ENCODE results near the gene HDGFL3. TPM values are rescaled to one million over a fixed set of nuclear protein-coding genes. Genes with fewer than 3 reads are reported as not detected.
A peak's percentile ranks its signal among the peaks of the same experiment; 100 is the strongest.

The HDGFL3 gene
- total and polyA plus RNA-seq, 10 of the 15 experiments (the other 5 are each of a cell fraction or from before 2014, with no cell fraction given), result 5.6 to 40.6 (median 15.8) TPM

DNA sequence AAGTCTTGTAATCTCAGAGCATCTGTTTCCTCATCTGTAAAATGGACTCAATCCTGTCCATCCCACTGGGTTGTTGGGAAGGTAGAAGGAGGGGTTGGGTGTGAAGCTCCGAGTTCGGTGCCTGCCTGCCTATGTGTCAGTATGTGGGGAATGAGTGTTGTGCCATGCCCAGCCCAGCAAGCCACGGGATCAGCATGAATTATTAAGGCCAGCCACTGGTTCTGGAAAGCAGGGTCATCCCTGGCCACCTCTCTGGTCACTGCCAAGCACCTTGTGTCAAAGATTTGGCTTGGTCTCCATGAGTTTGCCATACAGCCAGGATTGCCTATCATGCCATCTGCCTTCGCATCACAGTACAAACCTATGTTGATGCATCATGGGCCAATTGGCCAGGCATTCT, 88.7 kb downstream of the HDGFL3 start:
- ChIA-PET POLR2A (no interaction called here), RAD21 (ENCODE audit: unreplicated experiment) (no interaction called here), CTCF (no interaction called here), SMC1A (ENCODE audit: uncharacterized antibody, unreplicated experiment) (no interaction called here)
- no peak overlapping the region for H3K27ac ChIP-seq (ENCODE audit: control insufficient read depth, insufficient read depth)
- no peak overlapping the region for H3K4me2 ChIP-seq (ENCODE audit: control insufficient read depth, insufficient read depth)
- no peak for ATAC-seq
- H4K20me1 ChIP-seq (ENCODE audit: control insufficient read depth, insufficient read depth), result no peaks in the 10 kb centered on the region
- H3K9me3 ChIP-seq (replicated peaks; ENCODE audit: control insufficient read depth, insufficient read depth, low read length), result no peaks in the 10 kb centered on the region
- no peak overlapping the region for H3K4me3 ChIP-seq
- 74% methylated on average over 4 of the region's 4 CpGs for WGBS (ENCODE audit: insufficient coverage, insufficient replicate concordance, low lambda C conversion rate, missing lambda C conversion rate)
- BruUV-seq (replicated peaks), result no TSS peak
- H2AFZ ChIP-seq (ENCODE audit: control insufficient read depth, low read depth, low read length), result no peak overlapping the region
- no peaks in the 10 kb centered on the region for H3K79me2 ChIP-seq (ENCODE audit: control insufficient read depth, insufficient read depth, low read length)
- H3K4me1 ChIP-seq (ENCODE audit: control insufficient read depth, insufficient read depth, low read length), result peaks cover 13% of the 10 kb centered on the region
- DNase-seq (ENCODE audit: low read depth, low spot score), result no peak
- intact Hi-C loops (cut with micrococcal nuclease; ENCODE audit: unreplicated experiment) (loop anchor here (5.0 kb wide), 1 partner anchor 78 kb away; no protein-coding TSS in a partner anchor), in situ Hi-C loops (cut with MboI) (no loop called here)
- H3K27me3 ChIP-seq (replicated peaks in 1 of 2; ENCODE audit: control insufficient read depth in 2 of 2, insufficient read depth in 2 of 2, low read length in 1 of 2), result no peaks in the 10 kb centered on the region
- no peaks in the 10 kb centered on the region for H3K36me3 ChIP-seq (ENCODE audit: control insufficient read depth in 2 of 2, insufficient read depth in 2 of 2, low read length in 1 of 2)
- no peak for FAIRE-seq
- H3K9ac ChIP-seq (ENCODE audit: control insufficient read depth, insufficient read depth, low read length), result no peak overlapping the region
- TF ChIP-seq SP1 (IDR thresholded peaks at IDR 0.05; ENCODE audit: low read depth, low read length), result no peak
- TF ChIP-seq SIX5 (IDR thresholded peaks at IDR 0.05; ENCODE audit: low read depth, low read length, severe bottlenecking), result no peak

DNA sequence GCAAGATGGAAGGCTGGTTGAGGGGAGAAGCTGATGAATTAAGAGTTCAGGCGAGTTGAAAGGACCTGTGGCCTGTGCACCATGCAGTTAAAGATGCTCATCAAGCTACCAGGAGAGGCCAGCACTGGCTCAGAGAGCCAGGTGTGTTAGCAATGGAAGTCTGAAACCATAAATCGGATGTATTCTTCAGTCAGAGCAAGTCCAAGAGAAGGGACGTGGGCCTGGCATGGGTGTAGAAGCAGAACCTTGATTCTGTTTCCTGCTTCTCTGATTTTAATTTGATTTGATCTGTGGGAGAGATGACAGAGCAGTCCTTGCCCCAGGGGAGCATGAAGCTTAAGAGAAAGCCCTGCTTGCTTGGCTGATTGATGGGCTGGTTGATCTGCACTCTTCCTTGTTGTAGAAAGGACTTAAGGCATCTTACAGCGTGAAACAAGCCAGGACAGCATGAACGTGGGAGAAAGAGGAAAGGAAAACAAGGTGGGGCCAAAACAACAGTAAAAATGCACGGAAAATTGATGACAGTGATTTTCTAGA, 89.3 kb downstream of the HDGFL3 start:
- no peak overlapping the region for H3K27ac ChIP-seq (ENCODE audit: control insufficient read depth, insufficient read depth)
- intact Hi-C loops (cut with micrococcal nuclease; ENCODE audit: unreplicated experiment), result loop anchor here (5.0 kb wide), 1 partner anchor 79 kb away; no protein-coding TSS in a partner anchor
- H3K36me3 ChIP-seq (ENCODE audit: control insufficient read depth in 2 of 2, insufficient read depth in 2 of 2, low read length in 1 of 2), result no peaks in the 10 kb centered on the region
- H3K79me2 ChIP-seq (ENCODE audit: control insufficient read depth, insufficient read depth, low read length), result no peaks in the 10 kb centered on the region
- DNase-seq (ENCODE audit: low read depth, low spot score), result no peak
- ChIA-PET RAD21 (ENCODE audit: unreplicated experiment) (no interaction called here), SMC1A (ENCODE audit: uncharacterized antibody, unreplicated experiment) (no interaction called here), POLR2A (no interaction called here), CTCF (no interaction called here)
- no peak overlapping the region for H3K9ac ChIP-seq (ENCODE audit: control insufficient read depth, insufficient read depth, low read length)
- no peak for FAIRE-seq
- no TSS peak for BruUV-seq (replicated peaks)
- TF ChIP-seq BHLHE40 (IDR thresholded peaks at IDR 0.05; ENCODE audit: borderline replicate concordance in 1 of 2, low read depth in 2 of 2, low read length in 1 of 2), result no peak
- TF ChIP-seq, protein P1, sequence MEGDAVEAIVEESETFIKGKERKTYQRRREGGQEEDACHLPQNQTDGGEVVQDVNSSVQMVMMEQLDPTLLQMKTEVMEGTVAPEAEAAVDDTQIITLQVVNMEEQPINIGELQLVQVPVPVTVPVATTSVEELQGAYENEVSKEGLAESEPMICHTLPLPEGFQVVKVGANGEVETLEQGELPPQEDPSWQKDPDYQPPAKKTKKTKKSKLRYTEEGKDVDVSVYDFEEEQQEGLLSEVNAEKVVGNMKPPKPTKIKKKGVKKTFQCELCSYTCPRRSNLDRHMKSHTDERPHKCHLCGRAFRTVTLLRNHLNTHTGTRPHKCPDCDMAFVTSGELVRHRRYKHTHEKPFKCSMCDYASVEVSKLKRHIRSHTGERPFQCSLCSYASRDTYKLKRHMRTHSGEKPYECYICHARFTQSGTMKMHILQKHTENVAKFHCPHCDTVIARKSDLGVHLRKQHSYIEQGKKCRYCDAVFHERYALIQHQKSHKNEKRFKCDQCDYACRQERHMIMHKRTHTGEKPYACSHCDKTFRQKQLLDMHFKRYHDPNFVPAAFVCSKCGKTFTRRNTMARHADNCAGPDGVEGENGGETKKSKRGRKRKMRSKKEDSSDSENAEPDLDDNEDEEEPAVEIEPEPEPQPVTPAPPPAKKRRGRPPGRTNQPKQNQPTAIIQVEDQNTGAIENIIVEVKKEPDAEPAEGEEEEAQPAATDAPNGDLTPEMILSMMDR (IDR thresholded peaks at IDR 0.05 in 2 of 3, conservative IDR thresholded peaks at IDR 0.05 in 1 of 3; ENCODE audit: control insufficient read depth in 2 of 3, extremely low read depth in 1 of 3, insufficient read depth in 1 of 3, low read depth in 3 of 3, low read length in 3 of 3), result peak in 2 of 3 experiments; percentile 10 to 13; a peak in 1 of 6 replicates
- TF ChIP-seq ZNF217 (IDR thresholded peaks at IDR 0.05), result no peak
- no peak for TF ChIP-seq RAD51 (IDR thresholded peaks at IDR 0.05)
- TF ChIP-seq BMI1 (IDR thresholded peaks at IDR 0.05; ENCODE audit: borderline replicate concordance), result no peak
- TF ChIP-seq IKZF2 (IDR thresholded peaks at IDR 0.05), result no peak
- H3K27me3 ChIP-seq (replicated peaks in 1 of 2; ENCODE audit: control insufficient read depth in 2 of 2, insufficient read depth in 2 of 2, low read length in 1 of 2), result no peaks in the 10 kb centered on the region
- no peak overlapping the region for H3K4me3 ChIP-seq
- in situ Hi-C loops (cut with MboI), result no loop called here
- H2AFZ ChIP-seq (ENCODE audit: control insufficient read depth, low read depth, low read length), result no peak overlapping the region
- peaks cover 13% of the 10 kb centered on the region for H3K4me1 ChIP-seq (ENCODE audit: control insufficient read depth, insufficient read depth, low read length)
- no peak overlapping the region for H3K4me2 ChIP-seq (ENCODE audit: control insufficient read depth, insufficient read depth)
- no peak for ATAC-seq
- H3K9me3 ChIP-seq (replicated peaks; ENCODE audit: control insufficient read depth, insufficient read depth, low read length), result no peaks in the 10 kb centered on the region
- WGBS (ENCODE audit: insufficient coverage, insufficient replicate concordance, low lambda C conversion rate, missing lambda C conversion rate), result 50% methylated on average over 6 of the region's 6 CpGs
- no peaks in the 10 kb centered on the region for H4K20me1 ChIP-seq (ENCODE audit: control insufficient read depth, insufficient read depth)
